ENCODE data around the gene TMEM88. TPM values are rescaled to one million over a fixed set of nuclear protein-coding genes. Genes with fewer than 3 reads are reported as not detected.
"Not testable (repeated sequence)": the region's sequence is repeated elsewhere in the genome, so short reads cannot be mapped to it uniquely, and the experiment has no call there.

The TMEM88 gene
- total RNA-seq, 1 donor from 2014 or later = 33.7 TPM

DNA sequence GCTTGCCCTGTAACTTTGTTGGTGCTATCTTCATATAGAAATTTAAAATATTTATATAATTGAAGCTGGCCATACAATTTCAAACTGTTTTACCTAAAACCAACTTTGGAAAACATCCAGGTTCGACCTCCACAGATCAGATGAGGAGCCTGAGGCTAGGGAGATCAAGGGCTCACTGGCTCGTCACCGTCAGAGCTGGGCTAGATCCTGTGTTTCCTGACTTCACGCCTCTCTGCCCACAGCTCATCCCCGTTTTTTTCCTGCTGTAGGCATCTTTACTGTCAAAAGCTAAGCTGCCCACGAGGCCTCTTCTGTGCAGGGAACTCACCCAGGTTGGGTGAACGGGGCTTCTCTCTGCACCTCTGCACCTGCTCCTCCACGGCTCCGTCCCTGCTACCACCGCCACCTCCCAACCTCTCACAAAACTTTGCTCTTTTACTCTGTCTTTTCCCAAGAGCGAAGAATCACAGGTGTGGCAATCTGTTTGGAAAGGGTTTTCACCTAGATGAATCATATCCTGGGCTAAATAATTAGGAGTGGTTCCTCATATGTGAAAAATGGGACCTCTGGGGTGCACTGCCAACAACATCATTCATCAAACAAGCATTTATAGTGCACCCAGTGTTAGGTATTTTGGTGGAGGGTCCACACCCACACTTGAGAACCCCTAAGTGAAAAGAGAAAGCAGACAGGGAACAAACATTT lies 45.6 kb upstream of the TMEM88 start:
- Histone ChIP-seq H3K4me3 (ENCODE audit: insufficient read depth, low read depth, low read length) (no peak overlapping the region), H3K27ac (ENCODE audit: low read depth, low read length) (no peak overlapping the region), H3K27me3 (ENCODE audit: insufficient read depth, low read length) (peaks cover 4% of the 10 kb centered on the region), H4K20me1 (ENCODE audit: insufficient read depth, low read length) (no peaks in the 10 kb centered on the region), H3K4me2 (ENCODE audit: low read length) (no peak overlapping the region), H3K36me3 (ENCODE audit: insufficient read depth, low read length) (no peaks in the 10 kb centered on the region), H3K9me3 (ENCODE audit: insufficient read depth, low read depth, low read length) (no peaks in the 10 kb centered on the region), H3K9ac (ENCODE audit: low read length) (no peak overlapping the region), H3K79me2 (ENCODE audit: insufficient read depth, low read length) (no peaks in the 10 kb centered on the region), H3K4me1 (ENCODE audit: insufficient read depth, low read length) (no peaks in the 10 kb centered on the region), H2AFZ (ENCODE audit: low read depth, low read length) (no peak overlapping the region)
- Mint-ChIP-seq H3K4me1 (ENCODE audit: low read depth, unreplicated experiment) (no peaks in the 10 kb centered on the region), H3K9me3 (ENCODE audit: unreplicated experiment) (no peaks in the 10 kb centered on the region), H3K27me3 (ENCODE audit: low read depth, unreplicated experiment) (peaks cover 23% of the 10 kb centered on the region), H3K27ac (ENCODE audit: unreplicated experiment) (no peak overlapping the region), H3K36me3 (ENCODE audit: low read depth, unreplicated experiment) (no peaks in the 10 kb centered on the region), H3K4me3 (ENCODE audit: unreplicated experiment) (no peak overlapping the region)
- no peak for DNase-seq (ENCODE audit: low read depth)
- FAIRE-seq = no peak
- TF ChIP-seq, protein P1, sequence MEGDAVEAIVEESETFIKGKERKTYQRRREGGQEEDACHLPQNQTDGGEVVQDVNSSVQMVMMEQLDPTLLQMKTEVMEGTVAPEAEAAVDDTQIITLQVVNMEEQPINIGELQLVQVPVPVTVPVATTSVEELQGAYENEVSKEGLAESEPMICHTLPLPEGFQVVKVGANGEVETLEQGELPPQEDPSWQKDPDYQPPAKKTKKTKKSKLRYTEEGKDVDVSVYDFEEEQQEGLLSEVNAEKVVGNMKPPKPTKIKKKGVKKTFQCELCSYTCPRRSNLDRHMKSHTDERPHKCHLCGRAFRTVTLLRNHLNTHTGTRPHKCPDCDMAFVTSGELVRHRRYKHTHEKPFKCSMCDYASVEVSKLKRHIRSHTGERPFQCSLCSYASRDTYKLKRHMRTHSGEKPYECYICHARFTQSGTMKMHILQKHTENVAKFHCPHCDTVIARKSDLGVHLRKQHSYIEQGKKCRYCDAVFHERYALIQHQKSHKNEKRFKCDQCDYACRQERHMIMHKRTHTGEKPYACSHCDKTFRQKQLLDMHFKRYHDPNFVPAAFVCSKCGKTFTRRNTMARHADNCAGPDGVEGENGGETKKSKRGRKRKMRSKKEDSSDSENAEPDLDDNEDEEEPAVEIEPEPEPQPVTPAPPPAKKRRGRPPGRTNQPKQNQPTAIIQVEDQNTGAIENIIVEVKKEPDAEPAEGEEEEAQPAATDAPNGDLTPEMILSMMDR (IDR thresholded peaks at IDR 0.05; ENCODE audit: insufficient read depth, low read depth, low read length) = no peak
- TF ChIP-seq EZH2 (IDR thresholded peaks at IDR 0.05; ENCODE audit: insufficient read depth, low read length) = no peak

DNA sequence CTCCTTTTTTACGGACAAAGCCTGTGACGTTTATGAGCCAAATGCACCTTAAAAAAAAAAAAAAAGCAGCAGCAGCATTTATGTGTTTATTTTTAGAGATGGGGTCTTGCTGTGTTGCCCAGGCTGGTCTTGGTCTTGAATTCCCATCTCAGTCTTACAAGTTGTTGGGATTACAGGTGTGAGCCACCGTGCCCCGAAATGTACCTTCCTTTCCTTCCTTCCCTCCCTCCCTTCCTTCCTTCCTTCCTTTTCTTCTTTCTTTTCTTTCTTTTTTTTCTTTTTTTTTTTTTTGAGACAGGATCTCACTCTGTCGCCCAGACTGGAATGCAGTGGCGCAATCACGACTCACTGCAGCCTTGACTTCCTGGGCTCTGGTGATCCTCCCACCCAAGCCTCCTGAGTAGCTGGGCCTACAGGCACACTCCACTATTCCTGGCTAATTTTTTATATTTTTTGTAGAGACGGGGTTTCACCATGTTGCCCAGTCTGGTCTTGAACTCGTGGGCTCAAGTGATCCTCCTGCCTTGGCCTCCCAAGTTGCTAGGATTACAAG lies 45.0 kb upstream of the TMEM88 start:
- not testable (repeated sequence) for H3K36me3 ChIP-seq (ENCODE audit: insufficient read depth, low read length); H3K9me3 Mint-ChIP-seq (ENCODE audit: unreplicated experiment); H4K20me1 ChIP-seq (ENCODE audit: insufficient read depth, low read length); H3K4me3 ChIP-seq (ENCODE audit: insufficient read depth, low read depth, low read length); H3K79me2 ChIP-seq (ENCODE audit: insufficient read depth, low read length); H3K4me2 ChIP-seq (ENCODE audit: low read length); H3K27me3 ChIP-seq (ENCODE audit: insufficient read depth, low read length); H3K27ac Mint-ChIP-seq (ENCODE audit: unreplicated experiment); H2AFZ ChIP-seq (ENCODE audit: low read depth, low read length); H3K4me1 ChIP-seq (ENCODE audit: insufficient read depth, low read length); H3K36me3 Mint-ChIP-seq (ENCODE audit: low read depth, unreplicated experiment); H3K27ac ChIP-seq (ENCODE audit: low read depth, low read length); H3K9me3 ChIP-seq (ENCODE audit: insufficient read depth, low read depth, low read length); FAIRE-seq; H3K4me1 Mint-ChIP-seq (ENCODE audit: low read depth, unreplicated experiment); DNase-seq (ENCODE audit: low read depth); H3K9ac ChIP-seq (ENCODE audit: low read length); H3K4me3 Mint-ChIP-seq (ENCODE audit: unreplicated experiment)
- peaks cover 25% of the 10 kb centered on the region for H3K27me3 Mint-ChIP-seq (ENCODE audit: low read depth, unreplicated experiment)

DNA sequence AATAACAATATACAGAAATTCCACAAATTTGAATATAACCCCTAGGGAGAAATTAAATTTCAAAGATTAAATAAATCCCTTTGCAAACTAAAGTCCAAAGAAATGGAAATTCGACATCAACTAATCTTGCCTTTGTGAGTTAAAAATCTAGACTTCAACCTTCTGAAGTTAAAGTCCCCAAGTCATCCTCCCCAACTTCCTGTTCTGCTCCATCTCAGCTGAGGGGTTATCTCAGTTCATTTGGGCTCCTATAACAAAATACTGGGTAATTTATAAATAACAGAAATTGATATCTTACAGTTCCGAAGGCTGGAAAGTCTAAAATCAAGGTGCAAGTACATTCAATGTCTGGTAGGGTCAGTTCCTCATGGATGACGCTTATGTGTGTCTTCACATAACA lies 43.6 kb upstream of the TMEM88 start:
- H3K79me2 ChIP-seq (ENCODE audit: insufficient read depth, low read length) = no peaks in the 10 kb centered on the region
- Mint-ChIP-seq H3K27ac (ENCODE audit: unreplicated experiment) (no peak overlapping the region), H3K9me3 (ENCODE audit: unreplicated experiment) (peaks cover under 1% of the 10 kb centered on the region), H3K36me3 (ENCODE audit: low read depth, unreplicated experiment) (no peaks in the 10 kb centered on the region), H3K4me1 (ENCODE audit: low read depth, unreplicated experiment) (no peaks in the 10 kb centered on the region), H3K27me3 (ENCODE audit: low read depth, unreplicated experiment) (peaks cover 33% of the 10 kb centered on the region), H3K4me3 (ENCODE audit: unreplicated experiment) (no peak overlapping the region)
- no peaks in the 10 kb centered on the region for H4K20me1 ChIP-seq (ENCODE audit: insufficient read depth, low read length)
- H3K27me3 ChIP-seq (ENCODE audit: insufficient read depth, low read length) = peaks cover 11% of the 10 kb centered on the region
- H3K9ac ChIP-seq (ENCODE audit: low read length) = no peak overlapping the region
- no peak for DNase-seq (ENCODE audit: low read depth)
- FAIRE-seq = no peak
- H3K4me1 ChIP-seq (ENCODE audit: insufficient read depth, low read length) = no peaks in the 10 kb centered on the region
- no peaks in the 10 kb centered on the region for H3K9me3 ChIP-seq (ENCODE audit: insufficient read depth, low read depth, low read length)
- no peak overlapping the region for H3K4me3 ChIP-seq (ENCODE audit: insufficient read depth, low read depth, low read length)
- no peak for TF ChIP-seq EZH2 (IDR thresholded peaks at IDR 0.05; ENCODE audit: insufficient read depth, low read length)
- TF ChIP-seq, protein P1 (IDR thresholded peaks at IDR 0.05; ENCODE audit: insufficient read depth, low read depth, low read length) = no peak
- no peaks in the 10 kb centered on the region for H3K36me3 ChIP-seq (ENCODE audit: insufficient read depth, low read length)
- H2AFZ ChIP-seq (ENCODE audit: low read depth, low read length) = no peak overlapping the region
- H3K4me2 ChIP-seq (ENCODE audit: low read length) = no peak overlapping the region
- no peak overlapping the region for H3K27ac ChIP-seq (ENCODE audit: low read depth, low read length)
